Memory B cell (primary cell): ENCODE measurements around the gene AHNAK2.
"Not testable (repeated sequence)": the region's sequence is repeated elsewhere in the genome, so short reads cannot be mapped to it uniquely, and the experiment has no call there.

Experiments used
- ATAC-seq: fragments of 150-1000 bp; cut with Tn5 transposase; 2 replicates; pipeline ENCODE4 v1.10.0; 2021; ENCODE audit warnings: low read depth, mild to moderate bottlenecking, moderate library complexity
- DNase-seq, 2 donors: peaks; one replicate each; pipeline ENCODE4 v3.0.0; 2022; ENCODE audit warnings: low spot score in 2 of 2
- H3K27ac Mint-ChIP-seq: one replicate; pipeline ENCODE4 v1.8.0; 2022; ENCODE audit warnings: mild to moderate bottlenecking, moderate library complexity, mixed read lengths
- H3K27me3 Mint-ChIP-seq: one replicate; pipeline ENCODE4 v1.8.0; 2022; ENCODE audit warnings: mixed read lengths
- H3K36me3 Mint-ChIP-seq: one replicate; pipeline ENCODE4 v1.8.0; 2022; ENCODE audit warnings: mild to moderate bottlenecking, mixed read lengths
- H3K4me1 Mint-ChIP-seq: one replicate; pipeline ENCODE4 v1.8.0; 2022; ENCODE audit warnings: mixed read lengths
- H3K4me3 Mint-ChIP-seq: one replicate; pipeline ENCODE4 v1.8.0; 2022; ENCODE audit warnings: mild to moderate bottlenecking, moderate library complexity, mixed read lengths
- H3K9me3 Mint-ChIP-seq: one replicate; pipeline ENCODE4 v1.8.0; 2022; ENCODE audit warnings: mixed read lengths

The AHNAK2 gene

DNA sequence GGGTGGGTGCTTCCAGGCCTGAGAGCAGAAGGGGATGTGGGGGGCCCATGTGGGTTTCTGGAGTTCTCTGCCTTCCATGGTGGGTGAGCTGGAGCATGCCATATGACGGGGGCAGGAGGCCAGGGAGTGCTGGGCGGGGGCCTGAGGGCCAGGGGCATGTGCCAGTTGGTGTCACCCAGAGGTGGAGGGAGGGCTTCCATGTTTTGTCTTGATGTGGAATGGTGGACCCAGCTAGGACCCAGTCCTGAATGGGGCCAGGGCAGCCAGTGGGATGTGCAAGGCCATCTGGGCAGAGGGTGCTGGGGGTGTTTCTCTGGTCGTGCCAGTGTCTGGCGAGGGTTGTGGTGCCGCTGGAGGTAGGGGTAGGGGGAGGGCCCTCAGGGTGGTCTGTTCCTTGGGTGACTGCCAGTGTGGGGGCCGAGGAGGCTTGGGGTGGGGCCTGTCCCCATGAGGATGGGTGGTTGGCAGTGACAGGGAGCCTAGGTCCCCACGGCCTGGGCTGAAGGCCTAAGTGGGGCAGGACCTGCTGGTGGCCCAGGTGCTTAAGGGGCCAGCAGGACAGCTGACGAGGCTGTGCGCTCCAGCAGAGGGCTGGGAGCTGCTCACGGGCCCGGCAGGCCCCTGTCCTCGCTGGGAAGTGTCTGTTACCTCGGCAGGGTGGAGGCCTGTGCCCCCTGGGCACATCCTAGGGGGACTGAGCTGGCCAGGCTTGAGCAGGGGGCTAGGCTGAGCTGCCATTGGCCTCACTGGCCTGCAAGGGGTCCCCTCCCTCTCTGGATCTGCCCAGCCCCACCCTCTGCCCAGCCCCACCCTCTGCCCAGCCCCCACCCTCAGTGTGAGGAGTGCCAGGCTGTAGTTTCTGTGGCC lies 86.3 kb downstream of the AHNAK2 start:
- DNase-seq = no peak
- no peak overlapping the region for H3K27ac Mint-ChIP-seq

DNA sequence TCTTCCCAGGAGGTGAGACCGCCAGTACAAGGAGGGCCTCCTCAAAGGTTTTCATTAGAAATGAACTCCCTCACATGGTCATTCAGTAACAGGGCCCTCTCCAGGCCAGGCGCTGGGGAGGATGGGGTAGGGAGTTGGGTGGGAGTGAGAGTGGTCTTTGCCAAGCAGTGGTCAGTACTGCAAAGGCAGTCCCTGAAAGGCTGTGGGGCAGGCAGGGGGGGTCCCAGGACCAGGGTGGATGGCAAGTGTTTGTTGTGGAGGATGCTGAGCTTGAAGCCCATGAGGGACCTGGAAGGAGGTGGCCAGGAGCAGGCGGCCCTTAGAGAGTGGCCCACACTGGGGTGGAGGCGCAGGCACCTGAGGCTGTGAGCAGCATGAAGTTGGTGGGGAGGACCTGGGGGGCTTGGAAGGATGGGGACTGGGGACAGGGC lies 87.0 kb downstream of the AHNAK2 start:
- Mint-ChIP-seq H3K4me1 (peaks cover 7% of the 10 kb centered on the region), H3K27me3 (peaks cover 15% of the 10 kb centered on the region), H3K36me3 (no peaks in the 10 kb centered on the region), H3K27ac (no peak overlapping the region), H3K4me3 (no peak overlapping the region), H3K9me3 (peaks cover 1% of the 10 kb centered on the region)
- no peak for ATAC-seq
- no peak for DNase-seq

More for the DNA sequence above, 86.3 kb downstream of the AHNAK2 start:
- Mint-ChIP-seq H3K27me3 (peaks cover 16% of the 10 kb centered on the region), H3K4me1 (peaks cover 10% of the 10 kb centered on the region), H3K4me3 (no peak overlapping the region), H3K36me3 (no peaks in the 10 kb centered on the region), H3K9me3 (peaks cover 1% of the 10 kb centered on the region)
- no peak for ATAC-seq

DNA sequence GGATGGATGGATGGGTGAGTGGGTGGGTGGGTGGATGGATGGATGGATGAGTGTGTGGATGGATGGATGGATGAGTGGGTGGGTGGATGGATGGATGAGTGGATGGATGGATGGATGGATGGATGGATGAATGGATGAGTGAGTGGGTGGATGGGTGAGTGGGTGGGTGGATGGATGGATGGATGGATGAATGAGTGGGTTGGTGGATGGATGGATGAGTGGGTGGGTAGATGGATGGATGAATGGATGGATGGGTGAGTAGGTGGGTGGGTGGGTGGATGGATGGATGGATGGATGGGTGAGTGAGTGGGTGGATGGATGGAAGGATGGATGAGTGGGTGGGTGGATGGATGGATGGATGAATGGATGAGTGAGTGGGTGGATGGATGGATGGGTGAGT lies 87.9 kb downstream of the AHNAK2 start:
- not testable (repeated sequence) for DNase-seq, H3K4me3 Mint-ChIP-seq, H3K36me3 Mint-ChIP-seq, H3K27ac Mint-ChIP-seq, H3K4me1 Mint-ChIP-seq, H3K9me3 Mint-ChIP-seq, ATAC-seq
- H3K27me3 Mint-ChIP-seq = peaks cover 16% of the 10 kb centered on the region

DNA sequence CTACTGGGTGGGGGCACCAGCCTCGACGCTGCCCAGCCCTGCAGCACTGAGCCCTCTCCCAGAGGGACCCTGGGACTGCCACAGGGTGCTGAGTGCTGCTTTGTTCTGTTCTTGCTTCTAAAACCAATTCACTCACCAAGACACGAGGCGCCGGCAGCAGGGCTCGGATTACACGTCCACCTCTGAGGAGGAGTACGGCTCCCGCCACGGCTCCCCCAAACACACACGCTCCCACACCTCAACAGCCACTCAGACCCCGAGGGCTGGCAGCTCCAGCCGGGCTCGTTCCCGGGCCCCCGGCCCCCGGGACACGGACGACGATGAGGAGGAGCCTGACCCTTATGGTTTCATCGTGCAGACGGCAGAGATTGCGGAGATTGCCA lies 88.8 kb downstream of the AHNAK2 start:
- Mint-ChIP-seq H3K27me3 (peaks cover 16% of the 10 kb centered on the region), H3K4me1 (peaks cover 7% of the 10 kb centered on the region), H3K36me3 (no peaks in the 10 kb centered on the region), H3K4me3 (no peak overlapping the region), H3K9me3 (peaks cover 1% of the 10 kb centered on the region), H3K27ac (no peak overlapping the region)
- DNase-seq = no peak
- no peak for ATAC-seq

DNA sequence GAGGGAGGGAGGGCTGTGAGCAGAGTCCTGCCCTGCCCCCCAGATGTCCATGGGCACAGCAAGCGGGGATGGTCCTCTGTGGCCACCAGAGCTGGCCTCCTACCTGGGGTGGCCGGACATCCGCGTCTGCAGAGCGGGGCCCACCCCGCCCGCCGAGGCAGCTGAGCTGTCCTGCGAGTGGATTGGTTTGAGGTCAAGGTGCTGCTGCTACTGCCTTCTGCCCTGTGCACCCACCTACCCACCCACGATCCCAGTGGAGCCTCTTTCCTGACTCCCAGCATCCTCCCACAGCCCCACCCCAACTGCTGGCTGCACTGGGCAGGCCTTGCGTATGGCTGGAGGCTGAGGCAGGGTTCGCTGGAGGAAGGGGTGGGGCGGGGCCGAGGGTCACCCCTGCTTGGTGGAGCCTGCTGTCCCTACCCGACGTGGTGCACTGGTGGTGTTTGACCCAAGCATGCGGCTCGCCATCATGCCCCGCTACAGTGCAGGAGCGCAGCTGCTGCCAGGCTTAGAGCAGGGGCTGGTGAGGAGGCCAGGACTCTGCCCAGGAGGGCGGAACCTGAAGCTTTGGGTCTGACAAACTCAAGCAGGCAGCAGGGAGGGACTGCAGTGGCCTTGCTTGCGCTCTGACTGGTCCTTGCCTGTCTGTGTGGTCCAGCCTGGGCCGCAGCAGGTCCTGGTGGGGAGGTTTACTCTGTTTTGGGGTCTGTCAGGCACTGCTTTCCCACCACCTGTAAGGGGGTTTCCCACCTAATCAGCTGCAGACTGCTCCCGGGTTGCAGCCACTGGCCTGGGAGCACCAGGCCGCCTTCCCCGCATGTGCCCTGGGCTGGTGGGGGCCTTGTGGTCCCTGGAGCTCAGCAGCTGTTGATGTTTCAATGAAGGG lies 89.4 kb downstream of the AHNAK2 start:
- DNase-seq (no peak), ATAC-seq (no peak)
- no peak overlapping the region for H3K27ac Mint-ChIP-seq
- no peaks in the 10 kb centered on the region for H3K36me3 Mint-ChIP-seq
- H3K27me3 Mint-ChIP-seq = peaks cover 16% of the 10 kb centered on the region
- peaks cover 7% of the 10 kb centered on the region for H3K4me1 Mint-ChIP-seq
- H3K4me3 Mint-ChIP-seq = no peak overlapping the region
- H3K9me3 Mint-ChIP-seq = peaks cover 1% of the 10 kb centered on the region

DNA sequence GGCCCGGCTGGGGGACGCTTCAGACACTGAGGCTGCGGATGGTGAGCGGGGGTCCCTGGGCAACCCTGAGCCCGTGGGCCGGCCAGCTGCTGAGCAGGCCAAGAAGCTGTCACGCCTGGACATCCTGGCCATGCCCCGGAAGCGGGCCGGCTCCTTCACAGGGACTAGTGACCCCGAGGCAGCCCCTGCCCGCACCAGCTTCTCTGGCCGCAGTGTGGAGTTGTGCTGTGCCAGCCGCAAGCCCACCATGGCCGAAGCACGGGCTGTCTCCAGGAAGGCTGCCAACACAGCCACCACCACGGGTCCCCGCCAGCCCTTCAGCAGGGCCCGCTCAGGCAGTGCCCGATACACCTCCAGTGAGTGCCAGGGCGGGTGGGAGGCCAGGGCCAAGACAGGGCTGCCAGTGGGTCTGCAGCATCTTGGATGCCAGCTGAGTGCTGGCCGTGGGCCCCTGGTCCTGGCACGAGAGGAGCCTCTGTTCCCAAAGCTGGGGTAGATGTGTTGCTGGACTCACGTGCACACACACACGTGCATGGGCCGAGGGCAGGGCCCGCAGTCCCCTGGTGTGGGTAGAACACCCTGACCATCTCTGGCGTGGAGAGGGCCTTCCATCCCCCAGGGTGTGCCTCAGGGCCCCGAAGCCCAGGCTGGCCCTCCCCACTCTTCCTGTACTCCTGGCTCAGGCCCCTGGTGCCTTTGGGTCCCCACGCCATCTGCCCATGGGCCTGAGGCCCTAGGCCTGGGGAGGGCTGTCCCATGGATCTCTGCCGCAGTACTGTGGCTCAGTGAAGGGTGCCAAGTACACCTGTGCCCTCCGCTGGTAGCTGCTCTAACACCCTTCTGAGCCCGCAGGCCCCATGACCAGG lies 90.3 kb downstream of the AHNAK2 start:
- Mint-ChIP-seq H3K9me3 (peaks cover 1% of the 10 kb centered on the region), H3K27ac (no peak overlapping the region), H3K36me3 (no peaks in the 10 kb centered on the region), H3K27me3 (peaks cover 16% of the 10 kb centered on the region), H3K4me3 (no peak overlapping the region), H3K4me1 (peaks cover 7% of the 10 kb centered on the region)
- ATAC-seq = no peak
- DNase-seq = no peak
